Measurements from ENCODE around the gene ATM. TPM values are rescaled to one million over a fixed set of nuclear protein-coding genes. Genes with fewer than 3 reads are reported as not detected.

The ATM gene
- total RNA-seq, 1 experiment from 2014 or later = 39.5 TPM

- no peak overlapping the region for H3K4me3 Mint-ChIP-seq (ENCODE audit: low read depth, unreplicated experiment)
- H3K36me3 Mint-ChIP-seq (ENCODE audit: insufficient read depth, unreplicated experiment) = no peaks in the 10 kb centered on the region
- BruUV-seq (replicated peaks) = no TSS peak
- H3K4me1 Mint-ChIP-seq (ENCODE audit: low read depth, unreplicated experiment) = no peaks in the 10 kb centered on the region
- no peaks in the 10 kb centered on the region for H3K27me3 Mint-ChIP-seq (ENCODE audit: unreplicated experiment)
- intact Hi-C loops (cut with micrococcal nuclease; ENCODE audit: unreplicated experiment) = no loop called here
- CTCF ChIA-PET = no interaction called here
- DNase-seq = no peak
- H3K9me3 Mint-ChIP-seq (ENCODE audit: low read depth, unreplicated experiment) = no peaks in the 10 kb centered on the region
- TF ChIP-seq, protein P1, sequence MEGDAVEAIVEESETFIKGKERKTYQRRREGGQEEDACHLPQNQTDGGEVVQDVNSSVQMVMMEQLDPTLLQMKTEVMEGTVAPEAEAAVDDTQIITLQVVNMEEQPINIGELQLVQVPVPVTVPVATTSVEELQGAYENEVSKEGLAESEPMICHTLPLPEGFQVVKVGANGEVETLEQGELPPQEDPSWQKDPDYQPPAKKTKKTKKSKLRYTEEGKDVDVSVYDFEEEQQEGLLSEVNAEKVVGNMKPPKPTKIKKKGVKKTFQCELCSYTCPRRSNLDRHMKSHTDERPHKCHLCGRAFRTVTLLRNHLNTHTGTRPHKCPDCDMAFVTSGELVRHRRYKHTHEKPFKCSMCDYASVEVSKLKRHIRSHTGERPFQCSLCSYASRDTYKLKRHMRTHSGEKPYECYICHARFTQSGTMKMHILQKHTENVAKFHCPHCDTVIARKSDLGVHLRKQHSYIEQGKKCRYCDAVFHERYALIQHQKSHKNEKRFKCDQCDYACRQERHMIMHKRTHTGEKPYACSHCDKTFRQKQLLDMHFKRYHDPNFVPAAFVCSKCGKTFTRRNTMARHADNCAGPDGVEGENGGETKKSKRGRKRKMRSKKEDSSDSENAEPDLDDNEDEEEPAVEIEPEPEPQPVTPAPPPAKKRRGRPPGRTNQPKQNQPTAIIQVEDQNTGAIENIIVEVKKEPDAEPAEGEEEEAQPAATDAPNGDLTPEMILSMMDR (IDR thresholded peaks at IDR 0.05; ENCODE audit: unreplicated experiment) = no peak
- no peak overlapping the region for H3K27ac Mint-ChIP-seq (ENCODE audit: unreplicated experiment)
Observed at GRCh38 chr11:108307751-108308150, 84.9 kb downstream of the ATM start.

- no peaks in the 10 kb centered on the region for H3K36me3 Mint-ChIP-seq (ENCODE audit: insufficient read depth, unreplicated experiment)
- H3K27ac Mint-ChIP-seq (ENCODE audit: unreplicated experiment) = no peak overlapping the region
- no peaks in the 10 kb centered on the region for H3K27me3 Mint-ChIP-seq (ENCODE audit: unreplicated experiment)
- no peaks in the 10 kb centered on the region for H3K4me1 Mint-ChIP-seq (ENCODE audit: low read depth, unreplicated experiment)
- no peaks in the 10 kb centered on the region for H3K9me3 Mint-ChIP-seq (ENCODE audit: low read depth, unreplicated experiment)
- no peak overlapping the region for H3K4me3 Mint-ChIP-seq (ENCODE audit: low read depth, unreplicated experiment)
- intact Hi-C loops (cut with micrococcal nuclease; ENCODE audit: unreplicated experiment) = no loop called here
- CTCF ChIA-PET = no interaction called here
- TF ChIP-seq, protein P1 (IDR thresholded peaks at IDR 0.05; ENCODE audit: unreplicated experiment) = no peak
- DNase-seq = no peak
- BruUV-seq (replicated peaks) = no TSS peak
Observed at GRCh38 chr11:108313444-108313843, 90.6 kb downstream of the ATM start.

GRCh38 chr11:108316061-108316460 is 93.2 kb downstream of the ATM start:
- Mint-ChIP-seq H3K36me3 (ENCODE audit: insufficient read depth, unreplicated experiment) (no peaks in the 10 kb centered on the region), H3K27ac (ENCODE audit: unreplicated experiment) (no peak overlapping the region)
- intact Hi-C loops (cut with micrococcal nuclease; ENCODE audit: unreplicated experiment) = no loop called here

DNA sequence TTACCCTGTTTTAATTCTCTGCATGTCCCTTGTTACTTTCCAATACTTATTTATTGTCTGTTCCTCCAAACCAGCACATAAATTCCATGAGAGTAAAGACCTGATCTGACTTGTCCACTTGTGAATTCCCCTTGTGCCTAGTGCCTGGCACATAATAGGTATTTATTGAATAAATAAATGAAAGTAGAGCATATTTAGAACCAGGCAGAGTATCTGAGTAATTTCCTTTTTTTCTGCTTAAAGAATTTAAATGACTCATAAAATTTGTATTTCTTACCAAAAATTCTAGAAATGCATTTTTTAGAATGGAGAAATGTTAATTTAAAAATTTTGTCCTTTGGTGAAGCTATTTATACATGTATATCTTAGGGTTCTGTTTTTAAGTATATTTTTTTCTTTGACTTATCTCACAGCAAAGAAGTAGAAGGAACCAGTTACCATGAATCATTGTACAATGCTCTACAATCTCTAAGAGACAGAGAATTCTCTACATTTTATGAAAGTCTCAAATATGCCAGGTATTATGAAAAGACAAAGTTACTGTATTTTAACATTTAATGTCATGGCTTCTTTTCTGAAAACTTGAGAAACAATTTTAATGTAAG is 96.8 kb downstream of the ATM start:
- Mint-ChIP-seq H3K36me3 (ENCODE audit: insufficient read depth, unreplicated experiment) (peaks cover 5% of the 10 kb centered on the region), H3K27ac (ENCODE audit: unreplicated experiment) (no peak overlapping the region), H3K4me3 (ENCODE audit: low read depth, unreplicated experiment) (no peak overlapping the region), H3K27me3 (ENCODE audit: unreplicated experiment) (no peaks in the 10 kb centered on the region), H3K4me1 (ENCODE audit: low read depth, unreplicated experiment) (no peaks in the 10 kb centered on the region), H3K9me3 (ENCODE audit: low read depth, unreplicated experiment) (no peaks in the 10 kb centered on the region)
- TF ChIP-seq, protein P1 (IDR thresholded peaks at IDR 0.05; ENCODE audit: unreplicated experiment) = no peak
- no peak for DNase-seq
- no TSS peak for BruUV-seq (replicated peaks)
- CTCF ChIA-PET = no interaction called here
- intact Hi-C loops (cut with micrococcal nuclease; ENCODE audit: unreplicated experiment) = no loop called here

More at GRCh38 chr11:108316061-108316460, 93.2 kb downstream of the ATM start:
- BruUV-seq (replicated peaks) = no TSS peak
- no peak overlapping the region for H3K4me3 Mint-ChIP-seq (ENCODE audit: low read depth, unreplicated experiment)
- no peaks in the 10 kb centered on the region for H3K9me3 Mint-ChIP-seq (ENCODE audit: low read depth, unreplicated experiment)
- CTCF ChIA-PET = no interaction called here
- H3K27me3 Mint-ChIP-seq (ENCODE audit: unreplicated experiment) = no peaks in the 10 kb centered on the region
- DNase-seq = no peak
- TF ChIP-seq, protein P1 (IDR thresholded peaks at IDR 0.05; ENCODE audit: unreplicated experiment) = no peak
- H3K4me1 Mint-ChIP-seq (ENCODE audit: low read depth, unreplicated experiment) = no peaks in the 10 kb centered on the region
